Measurements from ENCODE around the gene NXPH4. TPM values are rescaled to one million over a fixed set of nuclear protein-coding genes. Genes with fewer than 3 reads are reported as not detected.

Gene NXPH4
- total RNA-seq, 1 donor from 2014 or later, result not detected

DNA sequence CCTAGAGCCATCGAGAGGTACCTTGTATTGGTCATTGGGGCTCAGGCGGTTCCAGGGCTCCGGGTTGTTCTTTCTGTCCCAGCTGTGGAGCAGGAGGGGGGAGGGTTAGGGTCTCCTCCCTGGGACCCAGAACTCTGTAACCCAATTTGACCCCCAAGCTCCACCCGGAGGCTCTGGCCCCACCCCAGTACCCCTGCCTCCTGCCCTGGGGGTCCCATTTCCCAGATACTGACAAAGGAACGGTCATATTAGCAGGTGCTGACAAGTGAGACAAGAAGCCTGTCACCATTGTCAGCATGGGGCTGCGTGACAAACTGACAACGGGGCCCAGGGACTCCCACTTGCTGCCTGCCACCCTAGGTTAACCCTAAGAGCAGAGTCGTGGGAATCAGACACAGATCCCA lies 19.1 kb downstream of the NXPH4 start:
- TF ChIP-seq, protein P1, sequence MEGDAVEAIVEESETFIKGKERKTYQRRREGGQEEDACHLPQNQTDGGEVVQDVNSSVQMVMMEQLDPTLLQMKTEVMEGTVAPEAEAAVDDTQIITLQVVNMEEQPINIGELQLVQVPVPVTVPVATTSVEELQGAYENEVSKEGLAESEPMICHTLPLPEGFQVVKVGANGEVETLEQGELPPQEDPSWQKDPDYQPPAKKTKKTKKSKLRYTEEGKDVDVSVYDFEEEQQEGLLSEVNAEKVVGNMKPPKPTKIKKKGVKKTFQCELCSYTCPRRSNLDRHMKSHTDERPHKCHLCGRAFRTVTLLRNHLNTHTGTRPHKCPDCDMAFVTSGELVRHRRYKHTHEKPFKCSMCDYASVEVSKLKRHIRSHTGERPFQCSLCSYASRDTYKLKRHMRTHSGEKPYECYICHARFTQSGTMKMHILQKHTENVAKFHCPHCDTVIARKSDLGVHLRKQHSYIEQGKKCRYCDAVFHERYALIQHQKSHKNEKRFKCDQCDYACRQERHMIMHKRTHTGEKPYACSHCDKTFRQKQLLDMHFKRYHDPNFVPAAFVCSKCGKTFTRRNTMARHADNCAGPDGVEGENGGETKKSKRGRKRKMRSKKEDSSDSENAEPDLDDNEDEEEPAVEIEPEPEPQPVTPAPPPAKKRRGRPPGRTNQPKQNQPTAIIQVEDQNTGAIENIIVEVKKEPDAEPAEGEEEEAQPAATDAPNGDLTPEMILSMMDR (conservative IDR thresholded peaks at IDR 0.05; ENCODE audit: low read depth, low read length), result no peak
- no peak for DNase-seq (ENCODE audit: low read depth)
- H3K4me3 ChIP-seq (ENCODE audit: low read depth, low read length), result no peak overlapping the region

DNA sequence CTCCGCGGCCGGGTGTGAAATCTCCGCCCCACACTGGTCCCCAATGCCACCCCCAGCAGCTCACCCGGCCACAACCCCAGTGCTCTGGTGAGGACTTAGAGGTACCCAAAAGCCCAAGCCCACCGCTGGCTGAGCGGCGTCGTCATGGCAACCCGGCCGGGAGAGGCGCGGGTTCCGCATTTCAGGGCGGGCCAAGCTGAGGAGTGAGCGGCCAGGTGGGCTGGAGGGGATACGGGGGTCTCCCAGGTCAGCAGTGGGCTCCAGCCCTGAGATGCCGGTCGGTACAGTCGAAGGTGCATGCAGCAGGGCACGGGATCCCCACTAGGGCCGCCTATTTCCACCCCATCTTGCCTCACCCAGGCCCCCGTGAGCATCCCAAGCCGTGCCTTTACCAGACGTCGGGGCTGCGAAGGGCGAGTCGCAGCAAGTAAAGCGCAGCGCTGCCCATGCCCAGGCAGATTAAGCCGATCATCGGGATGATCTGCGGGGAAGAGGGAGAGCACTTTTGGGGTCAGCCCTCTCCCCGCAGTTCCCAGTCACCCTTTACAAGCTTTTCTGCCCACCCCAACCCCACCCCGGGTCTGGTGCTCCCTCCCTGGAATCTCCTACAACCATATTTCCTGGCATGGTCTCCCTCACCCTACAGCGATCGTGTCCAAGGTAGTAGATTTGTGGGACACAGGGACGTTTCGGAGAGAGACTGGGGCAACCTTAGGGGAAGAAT lies 19.8 kb downstream of the NXPH4 start:
- no peak overlapping the region for H3K4me3 ChIP-seq (ENCODE audit: low read depth, low read length)
- DNase-seq (ENCODE audit: low read depth), result no peak
- TF ChIP-seq, protein P1 (conservative IDR thresholded peaks at IDR 0.05; ENCODE audit: low read depth, low read length), result no peak

DNA sequence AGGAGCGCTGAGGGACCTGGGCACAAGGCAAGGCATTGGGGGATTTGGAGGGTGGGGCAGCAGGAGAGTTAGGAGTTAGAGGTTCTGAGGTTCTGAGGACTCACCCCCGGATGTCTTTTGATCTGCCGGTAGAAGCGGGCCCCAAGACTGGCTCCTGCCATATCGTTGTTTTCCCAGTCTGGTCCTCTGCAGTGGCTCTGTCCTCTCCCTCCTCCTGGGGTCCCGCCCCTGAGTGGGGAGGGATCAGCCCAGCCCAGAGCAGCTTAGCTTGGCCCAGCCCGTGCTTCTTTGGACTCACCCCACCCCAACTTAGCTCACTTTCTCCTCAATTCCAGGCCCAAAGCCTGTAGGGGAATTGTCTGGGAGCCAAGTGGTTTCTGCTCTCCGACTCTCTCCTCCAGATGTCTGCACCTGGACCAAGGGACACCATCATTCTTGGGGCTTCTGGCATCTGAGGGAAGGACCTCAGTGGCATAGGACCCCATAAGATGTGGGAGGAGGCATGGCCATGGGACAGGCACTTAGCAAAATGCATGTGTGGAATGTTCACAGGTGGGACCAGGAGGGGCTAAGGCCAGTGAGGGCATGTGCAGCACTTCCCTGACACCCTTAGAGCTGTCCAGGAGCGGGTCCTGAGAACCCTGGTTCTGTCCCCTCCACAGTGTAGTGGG lies 20.5 kb downstream of the NXPH4 start:
- H3K4me3 ChIP-seq (ENCODE audit: low read depth, low read length), result no peak overlapping the region
- TF ChIP-seq, protein P1 (conservative IDR thresholded peaks at IDR 0.05; ENCODE audit: low read depth, low read length), result no peak
- DNase-seq (ENCODE audit: low read depth), result no peak

DNA sequence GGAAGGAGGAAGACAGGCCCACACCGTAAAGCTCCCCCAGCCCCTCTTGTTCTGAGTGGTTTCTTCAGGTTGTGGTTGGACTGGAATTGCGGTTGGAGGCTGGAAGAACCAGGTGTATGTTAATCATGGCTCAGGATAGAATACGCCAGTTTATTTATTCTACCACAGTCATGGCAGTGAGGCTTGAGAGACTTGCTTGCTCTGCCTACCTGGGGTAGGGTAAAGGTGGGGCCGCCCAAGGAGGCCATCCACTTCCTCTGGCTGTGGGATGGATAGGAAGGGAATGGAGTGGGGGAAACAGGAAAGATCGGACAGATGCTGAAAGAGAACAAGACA lies 21.0 kb downstream of the NXPH4 start:
- TF ChIP-seq, protein P1 (conservative IDR thresholded peaks at IDR 0.05; ENCODE audit: low read depth, low read length), result no peak
- DNase-seq (ENCODE audit: low read depth), result no peak
- no peak overlapping the region for H3K4me3 ChIP-seq (ENCODE audit: low read depth, low read length)

DNA sequence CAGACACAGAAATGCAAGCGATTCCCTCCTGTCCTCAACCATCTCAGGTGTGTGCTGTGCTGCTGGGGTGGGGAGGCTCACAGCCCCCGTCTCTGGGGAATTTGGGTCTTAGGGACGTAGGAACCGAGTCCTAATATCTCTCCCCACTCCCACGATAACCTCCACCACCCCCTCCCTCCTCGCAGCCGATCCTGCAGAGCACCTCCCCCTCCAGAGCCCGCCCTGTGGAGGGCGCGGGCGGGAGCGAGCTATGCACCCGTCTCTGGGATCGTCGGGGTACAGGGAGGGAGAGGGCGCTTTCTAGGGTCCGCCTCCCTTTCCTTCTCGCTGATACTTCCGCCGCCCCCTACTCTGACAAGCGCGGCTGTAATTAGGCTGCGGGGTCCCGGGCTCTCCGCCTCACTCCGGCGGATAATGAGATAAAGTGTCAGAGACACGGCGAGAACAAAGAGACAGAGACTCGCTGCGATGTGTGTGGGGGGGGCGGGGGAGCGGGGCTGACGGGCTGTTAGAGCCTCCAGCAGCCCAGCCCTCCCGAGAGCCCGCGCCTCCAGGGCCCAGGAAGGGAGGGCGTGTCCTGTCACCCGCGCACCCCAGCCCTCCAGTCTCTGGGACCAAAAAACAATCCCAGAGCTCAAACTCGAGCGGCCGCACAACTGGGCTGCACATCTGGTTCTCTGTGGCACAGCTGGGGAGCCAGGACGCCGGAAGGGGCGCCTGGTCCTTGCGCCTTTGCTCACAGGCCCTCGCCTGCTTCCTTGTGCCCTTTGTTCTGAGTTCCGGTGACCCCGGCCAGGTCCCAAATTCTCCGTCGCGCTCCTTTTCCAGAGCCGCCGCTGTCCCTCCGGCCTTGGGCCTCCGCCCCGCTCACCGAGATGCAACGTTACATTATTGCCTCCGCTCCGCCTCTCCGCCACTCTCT lies 21.6 kb downstream of the NXPH4 start:
- no peak for DNase-seq (ENCODE audit: low read depth)
- peak overlapping the region; percentile 46 for H3K4me3 ChIP-seq (ENCODE audit: low read depth, low read length)
- TF ChIP-seq, protein P1 (conservative IDR thresholded peaks at IDR 0.05; ENCODE audit: low read depth, low read length), result no peak

DNA sequence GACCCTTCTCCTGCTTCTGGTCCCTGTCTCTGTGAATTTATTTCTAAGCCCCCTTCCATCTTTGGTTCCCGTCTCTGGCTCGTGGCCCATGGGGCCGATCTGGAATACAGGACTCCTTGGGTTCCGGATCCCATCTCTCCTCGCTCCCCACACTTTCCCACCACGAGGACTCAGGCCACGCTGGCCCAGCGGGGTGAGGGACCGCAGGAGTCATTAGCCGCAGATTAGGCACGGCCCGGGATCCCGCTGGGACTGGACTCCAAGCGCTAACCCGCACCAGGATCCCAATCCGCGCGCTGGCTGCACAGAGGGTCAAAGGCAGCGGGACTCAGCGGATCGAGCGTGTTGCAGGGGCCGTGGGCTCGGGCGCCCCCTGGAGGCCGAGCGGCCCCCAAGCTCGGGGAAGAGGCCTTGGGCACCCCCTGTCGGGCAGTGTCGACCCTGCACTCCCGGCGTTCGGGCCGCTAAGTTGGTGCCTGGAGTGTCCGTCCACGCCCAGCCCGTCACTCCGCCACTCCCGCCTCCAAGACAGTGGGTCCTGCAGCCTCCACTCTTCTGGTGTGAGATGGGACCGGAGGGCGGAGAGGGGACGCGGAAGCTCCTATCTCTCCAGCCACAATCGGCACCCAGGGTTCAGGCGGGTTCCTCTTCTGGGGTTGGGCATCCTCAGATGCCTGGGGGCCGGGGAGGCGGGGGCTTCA lies 22.4 kb downstream of the NXPH4 start:
- TF ChIP-seq, protein P1 (conservative IDR thresholded peaks at IDR 0.05; ENCODE audit: low read depth, low read length), result peak; percentile 100
- DNase-seq (ENCODE audit: low read depth), result no peak
- H3K4me3 ChIP-seq (ENCODE audit: low read depth, low read length), result peak overlapping the region; percentile 46
